NB4 (cell line): ENCODE data around the gene LRRC4C.

Experiments used
- CTCF ChIP-seq: IDR thresholded peaks from one replicate; pipeline ENCODE4 v1.5.1; 2012; ENCODE audit warnings: low read depth, low read length
- MAX ChIP-seq: IDR thresholded peaks from 2 replicates; pipeline ENCODE4 v1.6.1; 2011; ENCODE audit warnings: low read depth, low read length
- MYC ChIP-seq: IDR thresholded peaks from 2 replicates; pipeline ENCODE4 v1.6.1; 2011; ENCODE audit warnings: low read depth, low read length
- POLR2A ChIP-seq: IDR thresholded peaks from 2 replicates; pipeline ENCODE4 v1.6.1; 2011; ENCODE audit warnings: mild to moderate bottlenecking; ENCODE audit not compliant: insufficient read length; ENCODE audit errors: extremely low read depth

- TF ChIP-seq MAX: no peak
- no peak for TF ChIP-seq POLR2A
- no peak for TF ChIP-seq CTCF
- no peak for TF ChIP-seq MYC
These were observed 348.9 kb downstream of the LRRC4C start for GRCh38 chr11:41110527-41110926.
